ENCODE measurements around the gene SEMA5A. TPM values are rescaled to one million over a fixed set of nuclear protein-coding genes. Genes with fewer than 3 reads are reported as not detected.

Gene SEMA5A
- total RNA-seq, 4 donors from 2014 or later = 2.6 to 36.5 (median 4.7) TPM

- no peak for TF ChIP-seq CTCF (IDR thresholded peaks at IDR 0.05; ENCODE audit: low read depth)
Observed at GRCh38 chr5:9490494-9491097, 55.3 kb downstream of the SEMA5A start.

- no peak for TF ChIP-seq CTCF (IDR thresholded peaks at IDR 0.05; ENCODE audit: low read depth)
Observed at GRCh38 chr5:9483779-9484178, 62.1 kb downstream of the SEMA5A start.

GRCh38 chr5:9483243-9483642, 62.6 kb downstream of the SEMA5A start:
- TF ChIP-seq CTCF (IDR thresholded peaks at IDR 0.05; ENCODE audit: low read depth) = no peak

GRCh38 chr5:9482381-9482780, 63.5 kb downstream of the SEMA5A start:
- no peak for TF ChIP-seq CTCF (IDR thresholded peaks at IDR 0.05; ENCODE audit: low read depth)

- no peak for TF ChIP-seq CTCF (IDR thresholded peaks at IDR 0.05; ENCODE audit: low read depth)
Observed at GRCh38 chr5:9480499-9480898, 65.4 kb downstream of the SEMA5A start.

GRCh38 chr5:9479990-9480389, 65.9 kb downstream of the SEMA5A start:
- no peak for TF ChIP-seq CTCF (IDR thresholded peaks at IDR 0.05; ENCODE audit: low read depth)

GRCh38 chr5:9479361-9479760, 66.5 kb downstream of the SEMA5A start:
- TF ChIP-seq CTCF (IDR thresholded peaks at IDR 0.05; ENCODE audit: low read depth) = no peak
